CD8-positive, alpha-beta memory T cell (primary cell): ENCODE results near the gene IKBKG. TPM values are rescaled to one million over a fixed set of nuclear protein-coding genes. Genes with fewer than 3 reads are reported as not detected.
"Not testable (repeated sequence)": the region's sequence is repeated elsewhere in the genome, so short reads cannot be mapped to it uniquely, and the experiment has no call there.

Source experiments
- CTCF ChIA-PET: fragments of 350-600 bp; sonication (Branson Sonifier 250); formaldehyde crosslinking; loops from one replicate; lab custom pipeline; 2021; ENCODE audit warnings: antibody characterized with exemption; lab: Charles Lee
- POLR2A ChIA-PET: fragments of 350-600 bp; sonication (Branson Sonifier 250); formaldehyde crosslinking; loops from one replicate; lab custom pipeline; 2021; ENCODE audit warnings: antibody characterized with exemption; lab: Charles Lee
- DNase-seq, 5 donors: peaks; one replicate each; pipeline versions ENCODE4 v3.0.0 to v3.0.0-alpha.2; 2020 to 2022; ENCODE audit warnings: mixed read lengths in 1 of 5
- H3K27ac ChIP-seq: one replicate; pipeline ENCODE4 v1.7.0; 2013; ENCODE audit warnings: low read depth, mild to moderate bottlenecking, low read length, moderate library complexity
- H3K27me3 ChIP-seq: 2 replicates; pipeline ENCODE4 v1.7.0; 2013; ENCODE audit warnings: low read length, mild to moderate bottlenecking; ENCODE audit not compliant: insufficient read depth, poor library complexity, severe bottlenecking
- H3K36me3 ChIP-seq: 2 replicates; pipeline ENCODE4 v1.7.0; 2013; ENCODE audit warnings: mild to moderate bottlenecking, low read length, moderate library complexity; ENCODE audit not compliant: insufficient read depth
- H3K4me1 ChIP-seq: 2 replicates; pipeline ENCODE4 v1.7.0; 2013; ENCODE audit warnings: mild to moderate bottlenecking, low read length, moderate library complexity; ENCODE audit not compliant: insufficient read depth
- H3K4me3 ChIP-seq: 2 replicates; pipeline ENCODE4 v1.7.0; 2013; ENCODE audit warnings: mild to moderate bottlenecking, low read length
- H3K9me3 ChIP-seq: 2 replicates; pipeline ENCODE4 v1.7.0; 2013; ENCODE audit warnings: mild to moderate bottlenecking, low read length
- H3K27ac Mint-ChIP-seq, 8 donors: one replicate each; pipeline ENCODE4 v1.8.0; 2020 to 2021; ENCODE audit warnings: mixed read lengths in 8 of 8, mild to moderate bottlenecking in 6 of 8, inconsistent platforms in 3 of 8, moderate library complexity in 3 of 8
- H3K27me3 Mint-ChIP-seq, 2 donors: one replicate each; pipeline ENCODE4 v1.8.0; 2020 to 2021; ENCODE audit warnings: mixed read lengths in 2 of 2, mild to moderate bottlenecking in 1 of 2, moderate library complexity in 1 of 2
- H3K36me3 Mint-ChIP-seq, 3 donors: one replicate each; pipeline ENCODE4 v1.8.0; 2020 to 2021; ENCODE audit warnings: mixed read lengths in 3 of 3, inconsistent platforms in 1 of 3, mild to moderate bottlenecking in 1 of 3
- H3K4me1 Mint-ChIP-seq, 3 donors: one replicate each; pipeline ENCODE4 v1.8.0; 2020 to 2021; ENCODE audit warnings: mixed read lengths in 3 of 3, inconsistent platforms in 1 of 3, mild to moderate bottlenecking in 1 of 3
- H3K4me3 Mint-ChIP-seq, 7 donors: one replicate each; pipeline ENCODE4 v1.8.0; 2020 to 2021; ENCODE audit warnings: mixed read lengths in 7 of 7, mild to moderate bottlenecking in 6 of 7, moderate library complexity in 4 of 7, inconsistent platforms in 2 of 7
- H3K9me3 Mint-ChIP-seq, 5 donors: one replicate each; pipeline ENCODE4 v1.8.0; 2020 to 2022; ENCODE audit warnings: mixed read lengths in 5 of 5, mild to moderate bottlenecking in 3 of 5, moderate library complexity in 2 of 5, inconsistent platforms in 1 of 5
- polyA plus RNA-seq: library from polyadenylated mRNA; unstranded; fragments of 300-500 nt; fragmentation: Illumina TruSeq; gene quantifications from one replicate; pipeline ENCODE4 v1.2.3, GENCODE V29; 2021
- total RNA-seq, 2 experiments: library from RNA; stranded (reverse); gene quantifications; one replicate each; pipeline ENCODE4 v1.2.3, GENCODE V29; 2021

The IKBKG gene
- total and polyA plus RNA-seq, 3 experiments from 2014 or later, result 33.9 to 35.4 (median 34.8) TPM

DNA sequence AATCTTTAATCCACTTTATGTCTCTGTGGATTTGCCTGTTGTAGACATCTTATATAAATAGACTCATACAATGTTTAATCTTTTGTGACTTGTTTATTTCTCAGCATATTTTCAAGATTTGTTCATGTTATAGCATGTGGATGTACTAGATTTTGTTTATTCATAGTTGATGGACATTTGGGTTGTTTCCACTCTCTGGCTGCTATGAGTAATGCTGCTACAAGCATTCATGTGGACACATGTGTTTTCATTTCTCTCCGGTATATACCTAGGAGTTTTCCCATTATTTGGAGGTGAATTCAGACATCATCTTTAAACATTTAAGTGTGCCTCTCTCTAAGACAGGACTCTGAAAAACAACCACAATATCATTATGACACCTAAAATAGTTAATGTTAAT, 2.3 kb downstream of the IKBKG start:
- Mint-ChIP-seq H3K9me3 (no peaks in the 10 kb centered on the region), H3K36me3 (peaks cover 0 to 52% (median 3%) of the 10 kb centered on the region in 3 donors), H3K27me3 (peaks cover 0 to 5% of the 10 kb centered on the region in 2 donors), H3K27ac (peak overlapping the region; percentile 12 to 77 (median 32)), H3K4me1 (peaks cover 30 to 54% (median 39%) of the 10 kb centered on the region in 3 donors), H3K4me3 (peak overlapping the region in 6 of 7 donors; percentile 50 to 87 (median 60))
- no peaks in the 10 kb centered on the region for H3K27me3 ChIP-seq
- CTCF ChIA-PET, result no interaction called here
- H3K4me1 ChIP-seq, result peaks cover 32% of the 10 kb centered on the region
- POLR2A ChIA-PET, result no interaction called here
- H3K27ac ChIP-seq, result no peak overlapping the region
- no peaks in the 10 kb centered on the region for H3K9me3 ChIP-seq
- no peak for DNase-seq
- H3K4me3 ChIP-seq, result no peak overlapping the region
- H3K36me3 ChIP-seq, result peaks cover 8% of the 10 kb centered on the region

DNA sequence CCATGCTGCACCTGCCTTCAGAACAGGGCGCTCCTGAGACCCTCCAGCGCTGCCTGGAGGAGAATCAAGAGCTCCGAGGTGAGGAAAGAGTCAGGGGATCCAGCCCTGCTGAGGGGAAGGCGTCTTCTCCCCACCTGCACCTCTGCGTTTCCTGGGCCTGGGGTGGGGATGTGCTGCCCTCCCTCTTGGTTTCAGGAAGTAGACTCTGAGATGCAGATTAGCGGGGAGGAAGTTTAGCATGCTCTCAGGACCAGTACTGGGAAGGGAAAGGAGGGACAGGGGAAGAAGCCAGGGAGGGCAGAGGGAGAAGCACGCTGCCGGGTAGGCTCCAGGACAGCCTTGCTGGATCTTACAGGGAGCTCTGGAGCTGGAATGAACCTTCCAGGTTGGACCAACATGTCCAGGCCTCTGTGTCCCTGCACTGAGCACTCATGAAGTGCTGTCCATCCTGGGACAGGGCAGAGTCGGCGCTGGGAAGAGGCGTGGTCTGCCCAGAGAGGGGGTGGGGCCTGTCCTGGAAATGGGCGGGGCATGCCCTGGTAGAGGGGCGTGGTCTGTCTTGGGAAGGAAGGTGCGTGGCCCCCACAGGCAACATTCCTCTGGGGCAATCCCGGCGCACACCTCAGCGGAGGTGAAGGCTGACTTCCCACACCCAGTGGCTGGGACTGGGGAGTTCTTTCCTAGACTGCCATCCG, 4.8 kb downstream of the IKBKG start:
- H3K27ac Mint-ChIP-seq, result peak overlapping the region in 2 of 8 donors; percentile 38 to 70
- peaks cover 13% of the 10 kb centered on the region for H3K36me3 ChIP-seq
- H3K9me3 ChIP-seq, CTCF ChIA-PET, DNase-seq, H3K27ac ChIP-seq, H3K27me3 ChIP-seq, H3K9me3 Mint-ChIP-seq, H3K27me3 Mint-ChIP-seq, H3K4me3 ChIP-seq: not testable (repeated sequence)
- peaks cover 0 to 52% (median 3%) of the 10 kb centered on the region in 3 donors for H3K36me3 Mint-ChIP-seq
- peaks cover 25 to 45% (median 32%) of the 10 kb centered on the region in 3 donors for H3K4me1 Mint-ChIP-seq
- peak overlapping the region in 1 of 7 donors; percentile 78 for H3K4me3 Mint-ChIP-seq
- POLR2A ChIA-PET, result interaction anchor here (0.6 kb wide), 1 partner anchor 146 kb away, joined by 5 read pairs; no protein-coding TSS in a partner anchor
- peaks cover 17% of the 10 kb centered on the region for H3K4me1 ChIP-seq

DNA sequence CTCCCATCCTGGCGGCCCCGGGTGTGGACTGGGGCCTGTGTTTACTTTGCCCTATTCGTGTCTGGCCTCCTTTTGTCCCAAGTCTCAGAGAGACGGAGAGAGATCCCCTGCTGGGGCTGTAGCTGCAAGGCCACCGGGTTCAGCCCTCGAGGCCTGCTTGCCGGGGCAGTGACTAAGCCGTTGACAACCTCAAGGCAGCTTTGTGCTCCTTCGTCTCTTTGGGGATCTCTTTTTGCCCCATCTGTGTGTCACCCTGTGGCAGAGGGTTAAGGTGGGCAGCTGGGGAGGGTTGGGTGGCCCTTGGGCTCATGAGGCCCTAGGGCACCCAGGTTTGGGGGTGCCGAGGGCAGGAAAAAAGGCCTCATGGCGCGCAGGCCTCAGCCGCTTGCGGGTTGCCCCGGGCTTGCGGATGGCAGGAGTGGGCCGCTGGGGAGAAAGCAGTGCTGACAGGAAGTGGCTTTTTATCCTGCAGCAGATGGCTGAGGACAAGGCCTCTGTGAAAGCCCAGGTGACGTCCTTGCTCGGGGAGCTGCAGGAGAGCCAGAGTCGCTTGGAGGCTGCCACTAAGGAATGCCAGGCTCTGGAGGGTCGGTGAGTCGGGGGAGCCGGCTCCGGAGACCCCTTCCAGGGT, 10.8 kb downstream of the IKBKG start:
- H3K4me3 ChIP-seq, H3K27ac ChIP-seq, CTCF ChIA-PET, H3K9me3 ChIP-seq, H3K4me3 Mint-ChIP-seq, H3K27me3 Mint-ChIP-seq, H3K27ac Mint-ChIP-seq, H3K27me3 ChIP-seq, H3K9me3 Mint-ChIP-seq, H3K4me1 ChIP-seq, POLR2A ChIA-PET: not testable (repeated sequence)
- H3K36me3 Mint-ChIP-seq, result peaks cover 0 to 21% (median 0%) of the 10 kb centered on the region in 3 donors
- peaks cover 13% of the 10 kb centered on the region for H3K36me3 ChIP-seq
- peak in 1 of 5 donors; percentile 3 for DNase-seq
- peaks cover 5 to 12% (median 7%) of the 10 kb centered on the region in 3 donors for H3K4me1 Mint-ChIP-seq

DNA sequence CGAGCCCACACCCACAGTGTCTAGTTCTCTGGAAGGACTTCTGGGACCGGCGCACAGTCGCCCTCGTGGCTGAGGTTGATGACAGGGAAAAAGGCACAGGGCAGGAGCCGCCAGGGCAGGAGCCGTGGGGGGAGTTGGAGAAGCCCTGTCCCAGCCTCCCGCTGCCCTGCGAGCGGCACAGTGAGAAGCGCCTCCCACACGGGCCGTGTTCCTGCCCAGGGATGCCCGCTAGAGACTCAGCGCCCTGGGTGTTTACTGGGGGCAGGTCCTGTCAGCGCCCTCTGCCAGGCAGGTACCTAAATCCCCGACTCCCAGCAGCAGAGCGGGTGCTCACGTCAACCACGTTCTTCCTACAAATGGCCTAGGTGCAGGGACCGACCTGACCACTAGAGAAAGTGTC, 11.5 kb downstream of the IKBKG start:
- peaks cover 0 to 15% (median 0%) of the 10 kb centered on the region in 3 donors for H3K36me3 Mint-ChIP-seq
- H3K4me3 Mint-ChIP-seq, H3K4me1 ChIP-seq, H3K36me3 ChIP-seq, CTCF ChIA-PET, POLR2A ChIA-PET, H3K27me3 ChIP-seq, H3K4me3 ChIP-seq, H3K27ac Mint-ChIP-seq, H3K27ac ChIP-seq, H3K4me1 Mint-ChIP-seq, H3K9me3 ChIP-seq, H3K9me3 Mint-ChIP-seq, H3K27me3 Mint-ChIP-seq: not testable (repeated sequence)
- peak in 1 of 5 donors; percentile 4 for DNase-seq

DNA sequence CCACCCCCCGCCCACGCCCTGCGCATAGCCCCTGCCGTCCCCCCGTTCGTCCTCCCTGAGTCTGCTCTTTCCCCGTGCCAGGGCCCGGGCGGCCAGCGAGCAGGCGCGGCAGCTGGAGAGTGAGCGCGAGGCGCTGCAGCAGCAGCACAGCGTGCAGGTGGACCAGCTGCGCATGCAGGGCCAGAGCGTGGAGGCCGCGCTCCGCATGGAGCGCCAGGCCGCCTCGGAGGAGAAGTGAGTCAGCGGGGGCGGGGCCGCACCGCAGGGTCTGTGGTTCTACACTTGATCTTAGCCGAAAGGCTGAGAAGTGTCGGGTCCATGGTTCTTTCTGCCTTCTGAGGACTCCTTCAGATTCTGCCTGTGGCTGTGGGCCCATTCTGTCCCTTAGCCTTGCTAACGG, 12.9 kb downstream of the IKBKG start:
- H3K4me3 ChIP-seq, H3K27me3 Mint-ChIP-seq, DNase-seq, H3K27ac ChIP-seq, H3K27ac Mint-ChIP-seq, CTCF ChIA-PET, H3K36me3 Mint-ChIP-seq, H3K4me1 Mint-ChIP-seq, H3K27me3 ChIP-seq, H3K9me3 Mint-ChIP-seq, H3K4me3 Mint-ChIP-seq, H3K4me1 ChIP-seq, H3K36me3 ChIP-seq, POLR2A ChIA-PET, H3K9me3 ChIP-seq: not testable (repeated sequence)

DNA sequence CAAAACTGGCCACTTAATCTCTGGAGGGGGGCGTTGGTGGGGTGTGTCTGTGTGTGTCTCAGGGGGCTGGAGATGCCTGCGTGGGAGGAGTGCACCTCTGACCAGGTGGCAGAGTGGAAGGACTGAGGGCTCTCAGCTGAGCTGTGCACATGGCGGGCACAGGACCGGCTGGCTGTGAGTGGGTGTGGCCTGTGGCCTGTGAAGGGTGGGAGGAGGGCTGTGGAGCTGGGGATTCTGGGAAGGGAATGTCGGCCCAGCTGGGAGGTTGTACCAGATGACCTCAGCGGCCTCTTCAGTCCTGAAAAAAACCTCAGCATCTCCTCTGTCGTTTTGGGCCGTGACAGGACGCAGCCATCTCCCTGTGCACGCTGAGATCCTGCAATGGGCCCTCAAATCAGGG, 14.9 kb downstream of the IKBKG start:
- H3K4me3 Mint-ChIP-seq, H3K27ac ChIP-seq, CTCF ChIA-PET, H3K4me3 ChIP-seq, H3K27ac Mint-ChIP-seq, H3K9me3 ChIP-seq, H3K36me3 ChIP-seq, H3K4me1 ChIP-seq, H3K9me3 Mint-ChIP-seq, H3K36me3 Mint-ChIP-seq, H3K27me3 Mint-ChIP-seq, POLR2A ChIA-PET, H3K27me3 ChIP-seq, DNase-seq, H3K4me1 Mint-ChIP-seq: not testable (repeated sequence)

DNA sequence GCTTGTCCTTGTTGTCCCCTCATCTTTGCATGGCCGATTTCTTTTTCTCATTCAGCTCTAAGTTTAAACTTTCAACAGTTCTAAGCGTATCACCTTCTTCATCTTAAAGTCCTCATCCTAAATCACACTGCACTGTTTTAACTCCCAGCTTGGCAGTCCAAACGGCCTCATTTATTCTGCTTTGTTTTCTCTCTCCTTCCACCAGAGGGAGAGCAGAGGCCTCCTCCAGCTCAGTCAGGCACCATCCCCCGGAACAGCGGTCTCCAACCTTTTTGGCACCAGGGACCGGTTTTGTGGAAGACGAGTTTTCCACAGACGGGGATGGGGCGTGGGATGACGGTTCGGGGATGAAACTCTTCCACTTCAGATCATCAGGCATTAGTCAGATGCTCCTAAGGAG, 22.9 kb downstream of the IKBKG start:
- H3K27me3 ChIP-seq, POLR2A ChIA-PET, H3K27ac Mint-ChIP-seq, H3K27ac ChIP-seq, H3K9me3 ChIP-seq, H3K4me1 Mint-ChIP-seq, CTCF ChIA-PET, H3K4me3 Mint-ChIP-seq, DNase-seq, H3K4me3 ChIP-seq, H3K9me3 Mint-ChIP-seq, H3K36me3 Mint-ChIP-seq, H3K27me3 Mint-ChIP-seq, H3K4me1 ChIP-seq, H3K36me3 ChIP-seq: not testable (repeated sequence)

DNA sequence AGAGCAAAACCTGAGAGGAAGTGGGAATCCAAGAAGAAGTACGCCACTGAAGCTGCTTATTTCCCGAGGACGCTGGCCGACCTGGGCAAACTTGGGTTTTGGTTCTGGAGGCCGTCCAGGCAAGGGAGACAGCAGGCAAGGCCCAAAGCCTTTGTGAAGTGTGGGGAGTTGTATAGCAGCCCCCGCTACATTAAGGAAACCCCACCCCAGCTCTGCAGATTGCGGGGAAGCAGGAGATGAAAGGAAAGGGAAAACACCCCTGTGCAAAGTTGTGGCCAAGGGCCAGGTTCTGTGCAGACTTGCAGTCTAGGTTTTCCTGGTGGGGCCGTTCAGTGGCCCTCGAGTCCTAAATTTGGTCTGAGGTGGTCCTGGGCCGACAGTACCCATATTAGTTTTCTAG, 25.6 kb downstream of the IKBKG start:
- H3K27ac ChIP-seq, H3K27me3 Mint-ChIP-seq, H3K4me3 ChIP-seq, POLR2A ChIA-PET, CTCF ChIA-PET, DNase-seq, H3K4me1 ChIP-seq, H3K27ac Mint-ChIP-seq, H3K9me3 Mint-ChIP-seq, H3K27me3 ChIP-seq, H3K36me3 ChIP-seq, H3K36me3 Mint-ChIP-seq, H3K4me3 Mint-ChIP-seq, H3K4me1 Mint-ChIP-seq, H3K9me3 ChIP-seq: not testable (repeated sequence)
